OCI-LY3 (cell line): ENCODE data around the gene CRX.

Experiments
- H2AFZ ChIP-seq: fragments of 200-600, 300-600 bp; shearing (Covaris generic); 2 replicates; pipeline ENCODE4 v1.6.0; 2014; ENCODE audit warnings: antibody characterized with exemption, low read depth, low read length
- H3K27ac ChIP-seq: fragments of 200-600, 300-600 bp; sonication (generic); 2 replicates; pipeline ENCODE4 v1.5.1; 2014; ENCODE audit warnings: mild to moderate bottlenecking, low read length, moderate library complexity, mixed read lengths
- H3K27me3 ChIP-seq: fragments of 200-600, 300-600 bp; sonication (generic); 2 replicates; pipeline ENCODE4 v1.6.1; 2014; ENCODE audit warnings: low read depth, low read length, mixed read lengths
- H3K36me3 ChIP-seq: fragments of 200-600, 300-600 bp; sonication (generic); replicated peaks from 2 replicates; pipeline ENCODE3; 2014; ENCODE audit warnings: low read depth, low read length, mixed read lengths
- H3K4me1 ChIP-seq: fragments of 300-600, 200-600 bp; sonication (generic); 2 replicates; pipeline ENCODE4 v1.6.1; 2014; ENCODE audit warnings: low read length, mixed read lengths
- H3K4me2 ChIP-seq: fragments of 200-600, 300-600 bp; sonication (generic); 2 replicates; pipeline ENCODE4 v1.6.1; 2014; ENCODE audit warnings: low read length, mixed read lengths
- H3K4me3 ChIP-seq: fragments of 300-600, 200-600 bp; sonication (generic); 2 replicates; pipeline ENCODE4 v1.5.1; 2014; ENCODE audit warnings: antibody characterized with exemption, mild to moderate bottlenecking, low read length, moderate library complexity
- H3K79me2 ChIP-seq: fragments of 300-600, 200-600 bp; shearing (Covaris generic); 2 replicates; pipeline ENCODE4 v1.6.1; 2014; ENCODE audit warnings: mild to moderate bottlenecking, low read length, mixed read lengths
- H3K9ac ChIP-seq: fragments of 300-600, 200-600 bp; shearing (Covaris generic); 2 replicates; pipeline ENCODE4 v1.6.0; 2014; ENCODE audit warnings: mild to moderate bottlenecking, low read length, moderate library complexity
- H3K9me3 ChIP-seq: fragments of 200-600, 300-600 bp; shearing (Covaris generic); 2 replicates; pipeline ENCODE4 v1.6.1; 2014; ENCODE audit warnings: low read length, mixed read lengths; ENCODE audit not compliant: insufficient read depth
- H4K20me1 ChIP-seq: fragments of 200-600, 300-600 bp; sonication (generic); 2 replicates; pipeline ENCODE4 v1.6.1; 2016; ENCODE audit warnings: low read length, mixed read lengths; ENCODE audit not compliant: insufficient read depth
- CTCF ChIP-seq: fragments of 200-600, 300-600 bp; sonication (generic); IDR thresholded peaks from 2 replicates; pipeline ENCODE4 v1.5.1; 2014; ENCODE audit warnings: antibody characterized with exemption, low read length, low read depth
- EZH2phosphoT487 ChIP-seq: fragments of 200-600 bp; shearing (Covaris generic); IDR thresholded peaks from 2 replicates; pipeline ENCODE4 v1.6.1; 2018; ENCODE audit warnings: antibody characterized with exemption, mixed run types, low read depth

The CRX gene

GRCh38 chr19:47819858-47820257 lies 1.9 kb upstream of the CRX start:
- peaks cover 14% of the 10 kb centered on the region for H3K4me1 ChIP-seq
- H3K36me3 ChIP-seq = no peaks in the 10 kb centered on the region
- H3K9me3 ChIP-seq = no peaks in the 10 kb centered on the region
- no peak overlapping the region for H3K27ac ChIP-seq
- peak overlapping the region; percentile 71 for H3K4me2 ChIP-seq
- TF ChIP-seq CTCF (no peak), EZH2phosphoT487 (no peak)
- H3K79me2 ChIP-seq = no peaks in the 10 kb centered on the region
- peak overlapping the region; percentile 93 for H2AFZ ChIP-seq
- peak overlapping the region; percentile 56 for H3K4me3 ChIP-seq
- no peaks in the 10 kb centered on the region for H4K20me1 ChIP-seq
- H3K9ac ChIP-seq = peak overlapping the region; percentile 40
- H3K27me3 ChIP-seq = peaks cover 4% of the 10 kb centered on the region; the same call in 1 of the 2 replicates

- no peaks in the 10 kb centered on the region for H3K79me2 ChIP-seq
- peak overlapping the region; percentile 93 for H2AFZ ChIP-seq
- H3K27ac ChIP-seq = no peak overlapping the region
- H3K4me1 ChIP-seq = peaks cover 14% of the 10 kb centered on the region
- H3K9ac ChIP-seq = peak overlapping the region; percentile 40
- H3K4me2 ChIP-seq = peak overlapping the region; percentile 71
- TF ChIP-seq CTCF = no peak
- no peak for TF ChIP-seq EZH2phosphoT487
- no peaks in the 10 kb centered on the region for H3K36me3 ChIP-seq
- H4K20me1 ChIP-seq = no peaks in the 10 kb centered on the region
- peaks cover 4% of the 10 kb centered on the region; the same call in 1 of the 2 replicates for H3K27me3 ChIP-seq
- peak overlapping the region; percentile 56 for H3K4me3 ChIP-seq
- no peaks in the 10 kb centered on the region for H3K9me3 ChIP-seq
These were observed 1.3 kb upstream of the CRX start for GRCh38 chr19:47820410-47820809.

DNA sequence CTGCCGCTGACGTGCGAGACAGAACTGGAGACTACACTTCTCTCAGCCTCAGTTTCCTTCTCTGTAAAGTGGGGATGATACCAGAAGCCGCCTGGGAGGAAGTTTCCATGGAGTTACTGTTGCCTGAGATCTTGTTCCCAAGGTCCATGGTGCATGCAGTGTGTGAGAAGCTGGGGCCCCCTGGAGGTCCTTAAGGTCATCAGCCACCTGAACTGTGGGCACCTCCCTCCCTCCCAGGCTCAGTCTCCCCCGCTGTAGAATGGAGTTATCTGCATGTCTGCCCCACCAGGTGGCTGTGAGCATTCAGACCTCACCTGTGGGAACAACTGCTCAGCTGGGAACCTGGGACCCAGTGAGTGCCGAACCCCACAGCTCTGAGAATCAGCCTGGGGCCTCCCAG lies 2.7 kb downstream of the CRX start:
- peak; percentile 7; the same call in 1 of the 2 replicates for TF ChIP-seq CTCF
- no peak for TF ChIP-seq EZH2phosphoT487
- no peaks in the 10 kb centered on the region for H3K79me2 ChIP-seq
- no peaks in the 10 kb centered on the region for H4K20me1 ChIP-seq
- H3K9ac ChIP-seq = no peak overlapping the region
- H3K27ac ChIP-seq = no peak overlapping the region
- no peak overlapping the region for H3K4me2 ChIP-seq
- H3K4me3 ChIP-seq = no peak overlapping the region
- H2AFZ ChIP-seq = no peak overlapping the region
- no peaks in the 10 kb centered on the region for H3K36me3 ChIP-seq
- H3K9me3 ChIP-seq = no peaks in the 10 kb centered on the region
- H3K4me1 ChIP-seq = peaks cover 12% of the 10 kb centered on the region
- peaks cover 10% of the 10 kb centered on the region; the same call in 1 of the 2 replicates for H3K27me3 ChIP-seq

DNA sequence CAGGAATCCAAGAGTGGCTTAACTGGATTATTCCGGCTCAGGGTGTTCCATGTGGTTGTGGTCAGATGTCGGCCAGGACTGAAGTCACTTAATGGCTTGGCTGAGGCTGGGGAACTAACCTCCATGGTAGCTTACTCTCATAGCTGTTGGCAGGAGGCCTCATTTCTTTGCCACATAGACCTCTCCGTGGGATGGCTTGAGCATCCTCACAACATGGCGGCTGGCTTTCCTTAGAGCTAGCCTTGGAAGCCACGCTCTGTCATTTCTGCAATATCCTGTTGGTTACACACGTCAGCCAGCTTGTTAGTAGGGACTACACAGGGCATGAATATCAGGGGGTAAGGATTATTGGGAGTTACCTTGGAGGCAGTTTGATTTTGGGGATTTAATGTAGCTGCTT lies 5.1 kb downstream of the CRX start:
- H3K4me1 ChIP-seq = no peaks in the 10 kb centered on the region
- H3K4me2 ChIP-seq = no peak overlapping the region
- no peaks in the 10 kb centered on the region for H3K36me3 ChIP-seq
- H3K79me2 ChIP-seq = no peaks in the 10 kb centered on the region
- no peaks in the 10 kb centered on the region for H3K9me3 ChIP-seq
- H3K27me3 ChIP-seq = 0 out of 2 replicates have a peak, but pooled peaks cover 7% of the 10 kb centered on the region
- TF ChIP-seq EZH2phosphoT487 = no peak
- TF ChIP-seq CTCF = no peak
- no peak overlapping the region for H3K27ac ChIP-seq
- no peak overlapping the region for H2AFZ ChIP-seq
- H3K9ac ChIP-seq = no peak overlapping the region
- H4K20me1 ChIP-seq = no peaks in the 10 kb centered on the region
- no peak overlapping the region for H3K4me3 ChIP-seq
